Iris pigment epithelial cell (primary cell): ENCODE data around the gene ZNF174.
A peak's percentile ranks its signal among the peaks of the same experiment; 100 is the strongest.

Experiments
- DNase-seq: peaks from one replicate; pipeline ENCODE4 v3.0.0-alpha.2; 2011; ENCODE audit warnings: low read depth

The ZNF174 gene

GRCh38 chr16:3443108-3444031 is 42.4 kb downstream of the ZNF174 start, which contains the start of the genes NAA60 and ZNF597:
TSS of gene NAA60 (plus strand) at chr16:3443680. CDS start at chr16:3476228, 32,548 bp downstream.
TSS of gene ZNF597 (minus strand) at chr16:3443504. CDS start at chr16:3443153, 351 bp downstream.
- peak; percentile 93 for DNase-seq

- peak; percentile 84 for DNase-seq
These were observed 43.0 kb downstream of the ZNF174 start for GRCh38 chr16:3444032-3444388.

GRCh38 chr16:3454093-3454492 is 53.1 kb downstream of the ZNF174 start:
- no peak for DNase-seq

GRCh38 chr16:3454631-3455147 is 53.7 kb downstream of the ZNF174 start:
- no peak for DNase-seq

GRCh38 chr16:3457434-3458252 is 56.6 kb downstream of the ZNF174 start:
- peak; percentile 91 for DNase-seq

- DNase-seq: peak; percentile 59
These were observed 57.4 kb downstream of the ZNF174 start for GRCh38 chr16:3458278-3458851.

- DNase-seq: peak; percentile 50
These were observed 57.9 kb downstream of the ZNF174 start for GRCh38 chr16:3458852-3459361.
